Prostate gland (tissue), 2 donors: ENCODE measurements around the gene LRRC8E.

Experiments used
- CTCF ChIP-seq, 4 experiments: fragments of 200-600 bp in 2 of 4; fragments of 450-650 bp in 2 of 4; sonication (generic) in 2 of 4; IDR thresholded peaks; 1 replicate in 3 of 4; 2 replicates in 1 of 4; pipeline ENCODE4 v1.5.1; 2016 to 2019; ENCODE audit warnings: antibody characterized with exemption in 4 of 4, mild to moderate bottlenecking in 2 of 4, moderate library complexity in 2 of 4
- POLR2A ChIP-seq: fragments of 450-650 bp; IDR thresholded peaks from one replicate; pipeline ENCODE4 v1.6.1; 2016; ENCODE audit warnings: antibody characterized with exemption, mild to moderate bottlenecking

DNA sequence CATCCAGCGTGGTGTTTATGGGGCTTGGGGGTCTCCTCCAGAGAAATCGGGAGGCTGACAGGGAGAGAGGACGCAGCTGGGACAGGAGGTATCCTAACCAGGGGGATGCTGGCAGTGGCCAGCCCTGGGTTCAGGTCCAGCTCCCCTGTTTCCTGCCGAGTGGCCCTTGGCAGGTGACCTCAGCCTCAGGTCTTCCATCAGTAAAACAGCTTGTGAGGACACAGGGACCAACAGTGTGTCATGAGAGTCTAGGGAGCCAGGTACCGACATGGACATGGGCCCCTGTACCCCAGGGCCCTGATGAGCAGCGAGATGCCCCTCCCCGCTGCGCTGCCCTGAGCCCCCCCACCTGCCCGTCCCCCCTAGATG lies 38.7 kb upstream of the LRRC8E start:
- TF ChIP-seq POLR2A, result no peak
- no peak for TF ChIP-seq CTCF (IDR thresholded peaks at IDR 0.05)
